Testis (tissue), 2 donors: ENCODE data around the gene ATP2A1.

Source experiments
- POLR2A ChIP-seq: fragments of 450-650 bp; IDR thresholded peaks from one replicate; pipeline ENCODE4 v1.6.1; 2017; ENCODE audit warnings: antibody characterized with exemption, mild to moderate bottlenecking, moderate library complexity
- TF ChIP-seq, protein P1 (sequence below), 3 experiments: fragments of 450-650 bp in 2 of 3; fragments of 200-600 bp in 1 of 3; sonication (generic) in 1 of 3; IDR thresholded peaks; one replicate each; pipeline ENCODE4 v1.5.1; 2016 to 2019; ENCODE audit warnings: antibody characterized with exemption in 3 of 3, mild to moderate bottlenecking in 2 of 3, moderate library complexity in 1 of 3

DNA sequence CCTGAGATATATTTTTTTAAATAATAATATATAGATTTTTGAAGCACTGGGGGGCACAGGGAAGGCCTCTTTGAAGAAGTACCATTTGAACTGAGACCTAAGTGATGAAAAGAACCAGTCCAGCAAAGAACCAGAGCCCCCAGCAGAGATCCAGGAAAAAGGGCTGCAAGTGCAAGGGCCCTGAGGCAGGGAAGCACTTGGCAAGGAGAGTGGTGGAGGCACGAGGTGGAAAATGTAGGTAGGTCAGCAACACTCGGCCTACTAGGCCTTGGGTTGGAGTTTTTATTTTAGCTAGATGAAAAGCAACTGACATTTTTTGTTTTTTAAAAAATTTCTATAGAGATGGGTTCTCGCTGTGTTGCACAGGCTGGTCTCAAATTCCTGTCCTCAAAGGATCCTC lies 51.9 kb downstream of the ATP2A1 start:
- TF ChIP-seq, protein P1, sequence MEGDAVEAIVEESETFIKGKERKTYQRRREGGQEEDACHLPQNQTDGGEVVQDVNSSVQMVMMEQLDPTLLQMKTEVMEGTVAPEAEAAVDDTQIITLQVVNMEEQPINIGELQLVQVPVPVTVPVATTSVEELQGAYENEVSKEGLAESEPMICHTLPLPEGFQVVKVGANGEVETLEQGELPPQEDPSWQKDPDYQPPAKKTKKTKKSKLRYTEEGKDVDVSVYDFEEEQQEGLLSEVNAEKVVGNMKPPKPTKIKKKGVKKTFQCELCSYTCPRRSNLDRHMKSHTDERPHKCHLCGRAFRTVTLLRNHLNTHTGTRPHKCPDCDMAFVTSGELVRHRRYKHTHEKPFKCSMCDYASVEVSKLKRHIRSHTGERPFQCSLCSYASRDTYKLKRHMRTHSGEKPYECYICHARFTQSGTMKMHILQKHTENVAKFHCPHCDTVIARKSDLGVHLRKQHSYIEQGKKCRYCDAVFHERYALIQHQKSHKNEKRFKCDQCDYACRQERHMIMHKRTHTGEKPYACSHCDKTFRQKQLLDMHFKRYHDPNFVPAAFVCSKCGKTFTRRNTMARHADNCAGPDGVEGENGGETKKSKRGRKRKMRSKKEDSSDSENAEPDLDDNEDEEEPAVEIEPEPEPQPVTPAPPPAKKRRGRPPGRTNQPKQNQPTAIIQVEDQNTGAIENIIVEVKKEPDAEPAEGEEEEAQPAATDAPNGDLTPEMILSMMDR (IDR thresholded peaks at IDR 0.05) = no peak
- TF ChIP-seq POLR2A = no peak
